HG03442 (cell line): ENCODE measurements around the gene RABGAP1L.
"Not testable (repeated sequence)": the region's sequence is repeated elsewhere in the genome, so short reads cannot be mapped to it uniquely, and the experiment has no call there.

Source experiments
- ATAC-seq: cut with Tn5 transposase; IDR thresholded peaks from one replicate; pipeline ENCODE4 v1.9.1; 2021; ENCODE audit warnings: mild to moderate bottlenecking, moderate library complexity; ENCODE audit not compliant: unreplicated experiment

RABGAP1L gene

DNA sequence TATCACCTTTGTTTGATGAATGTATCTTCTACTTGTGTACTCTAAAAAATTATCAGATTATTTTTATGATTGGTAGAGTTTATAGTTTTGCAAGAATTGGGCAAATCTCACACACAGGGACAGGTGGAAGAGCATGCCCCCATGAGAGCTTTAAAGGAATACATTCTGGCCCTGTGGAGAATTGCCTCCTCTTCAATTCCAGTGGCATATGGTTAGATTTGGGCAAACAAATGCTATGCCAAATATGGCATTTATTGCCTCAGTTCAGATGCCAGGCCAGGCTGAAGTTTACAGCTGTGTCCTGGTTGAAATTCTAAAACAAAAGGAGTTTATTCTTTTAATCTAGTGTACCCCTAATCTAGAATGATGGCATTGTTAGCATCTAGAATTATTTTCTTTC is 678.1 kb downstream of the RABGAP1L start:
- ATAC-seq: no peak

DNA sequence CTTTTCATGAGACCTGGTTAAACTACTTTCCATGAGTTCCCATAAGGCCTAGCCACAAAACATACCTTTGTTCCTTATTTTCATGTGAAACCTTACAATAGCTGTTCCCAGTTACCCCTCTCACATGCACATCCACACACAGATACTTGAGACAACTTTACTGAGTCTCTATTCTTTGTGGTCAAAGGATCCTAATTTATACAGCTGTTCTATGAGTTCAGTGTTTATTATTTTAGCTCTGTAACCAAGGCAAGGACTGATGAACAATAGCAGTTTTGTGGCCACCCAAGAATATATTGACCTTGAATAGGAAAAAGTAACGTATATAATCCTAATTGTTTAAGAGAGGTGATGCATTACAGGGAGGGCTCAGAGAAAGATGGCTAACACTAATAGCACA is 679.9 kb downstream of the RABGAP1L start:
- no peak for ATAC-seq

DNA sequence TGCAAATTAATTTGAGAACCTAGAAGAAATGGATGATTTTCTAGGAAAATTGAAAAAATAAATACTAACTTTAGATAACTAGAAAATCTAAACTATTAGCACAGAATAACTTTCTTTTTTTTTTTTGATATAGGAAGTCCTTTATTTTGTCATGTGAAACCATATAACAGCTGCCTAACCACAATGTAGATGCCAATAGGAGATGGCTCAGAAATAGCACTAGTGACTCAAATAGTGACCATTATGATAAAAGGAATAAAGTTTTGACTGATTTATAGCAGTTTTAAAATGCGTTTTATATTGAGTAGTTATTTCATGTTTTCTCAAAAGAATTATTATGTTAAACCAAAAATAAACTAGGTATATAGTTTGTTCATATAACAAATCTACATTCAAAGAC is 682.4 kb downstream of the RABGAP1L start:
- ATAC-seq: no peak

DNA sequence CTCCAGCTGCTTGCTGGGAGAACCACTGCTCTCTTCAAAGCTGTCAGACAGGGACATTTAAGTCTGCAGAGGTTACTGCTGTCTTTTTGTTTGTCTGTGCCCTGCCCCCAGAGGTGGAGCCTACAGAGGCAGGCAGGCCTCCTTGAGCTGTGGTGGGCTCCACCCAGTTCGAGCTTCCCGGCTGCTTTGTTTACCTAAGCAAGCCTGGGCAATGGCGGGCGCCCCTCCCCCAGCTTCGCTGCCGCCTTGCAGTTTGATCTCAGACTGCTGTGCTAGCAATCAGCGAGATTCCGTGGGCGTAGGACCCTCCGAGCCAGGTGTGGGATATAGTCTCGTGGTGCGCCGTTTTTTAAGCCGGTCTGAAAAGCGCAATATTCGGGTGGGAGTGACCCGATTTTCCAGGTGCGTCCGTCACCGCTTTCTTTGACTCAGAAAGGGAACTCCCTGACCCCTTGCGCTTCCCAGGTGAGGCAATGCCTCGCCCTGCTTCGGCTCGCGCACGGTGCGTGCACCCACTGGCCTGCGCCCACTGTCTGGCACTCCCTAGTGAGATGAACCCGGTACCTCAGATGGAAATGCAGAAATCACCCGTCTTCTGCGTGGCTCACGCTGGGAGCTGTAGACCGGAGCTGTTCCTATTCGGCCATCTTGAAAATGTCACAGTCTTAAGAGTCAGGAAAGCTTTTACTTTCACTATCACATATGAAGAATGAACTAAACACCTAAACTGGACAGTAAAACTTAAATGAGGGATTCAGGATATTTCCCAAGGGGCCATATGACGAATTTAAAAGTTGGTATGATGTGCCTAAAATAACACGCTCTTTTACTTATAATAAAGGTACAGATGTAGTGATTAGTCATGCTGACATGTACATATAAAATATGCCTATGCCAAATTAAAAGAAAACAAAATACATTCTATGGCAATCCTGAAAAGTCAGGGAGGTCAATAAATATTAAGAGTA is 689.6 kb downstream of the RABGAP1L start:
- ATAC-seq: not testable (repeated sequence)

DNA sequence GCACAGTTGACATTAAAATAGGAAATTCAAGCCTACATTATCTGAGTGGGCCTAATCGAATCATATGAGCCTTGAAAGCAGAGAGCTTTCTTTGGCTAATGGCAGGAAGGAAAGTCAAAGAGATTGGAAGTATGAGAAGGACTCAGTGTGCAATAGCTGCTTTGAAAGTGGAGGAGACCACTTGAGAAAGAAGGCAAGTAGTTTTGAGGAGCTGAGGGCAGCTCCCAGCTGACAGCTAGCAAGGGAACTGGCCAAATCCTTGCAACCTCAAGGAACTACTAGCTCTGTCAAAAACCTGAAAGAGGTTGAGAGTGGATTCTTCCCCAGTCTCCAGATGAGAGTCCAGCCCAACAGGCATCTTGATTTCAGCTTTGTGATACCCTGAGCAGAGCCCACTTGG is 691.4 kb downstream of the RABGAP1L start:
- no peak for ATAC-seq

DNA sequence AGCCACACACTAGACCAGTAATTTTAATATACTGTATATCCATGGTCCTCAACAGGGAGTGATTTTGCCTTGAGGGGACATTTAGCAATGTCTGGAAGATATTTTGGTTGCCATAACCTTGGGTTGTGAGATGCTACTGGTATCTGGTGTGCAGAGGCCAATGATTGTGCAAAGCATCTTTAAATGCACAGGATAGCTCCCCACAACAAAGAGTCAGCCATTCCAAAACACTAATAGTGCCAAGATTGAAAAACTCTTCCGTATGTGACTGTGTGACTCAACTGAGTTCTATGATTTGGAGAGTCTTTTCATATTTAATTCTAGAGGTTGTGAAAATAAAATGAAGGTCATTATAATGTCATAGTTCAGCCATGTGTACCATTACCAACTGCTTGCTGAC is 699.0 kb downstream of the RABGAP1L start:
- no peak for ATAC-seq

DNA sequence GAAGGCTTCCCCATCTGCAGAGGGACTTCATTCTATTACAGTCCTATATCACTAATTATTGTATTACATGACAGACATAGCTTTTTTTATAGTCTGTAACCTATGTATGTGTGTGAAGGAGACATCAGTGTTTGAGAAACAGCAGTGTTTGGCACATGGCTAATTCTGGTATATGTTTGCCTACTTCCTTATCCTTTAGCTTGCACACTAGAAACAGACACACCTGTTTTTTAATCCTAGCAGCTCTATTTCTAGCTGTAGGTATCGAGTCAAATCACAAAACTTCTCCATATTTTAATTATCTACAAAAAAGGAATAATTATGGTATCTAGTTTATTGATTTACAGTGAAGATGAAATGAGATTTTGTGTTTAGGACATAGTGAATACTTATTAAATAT is 711.0 kb downstream of the RABGAP1L start:
- no peak for ATAC-seq

- ATAC-seq: no peak
Observed at GRCh38 chr1:174871886-174872285, 712.6 kb downstream of the RABGAP1L start.

GRCh38 chr1:174872615-174873058 is 713.3 kb downstream of the RABGAP1L start:
- no peak for ATAC-seq

GRCh38 chr1:174874331-174875053 is 715.2 kb downstream of the RABGAP1L start:
- ATAC-seq: no peak

DNA sequence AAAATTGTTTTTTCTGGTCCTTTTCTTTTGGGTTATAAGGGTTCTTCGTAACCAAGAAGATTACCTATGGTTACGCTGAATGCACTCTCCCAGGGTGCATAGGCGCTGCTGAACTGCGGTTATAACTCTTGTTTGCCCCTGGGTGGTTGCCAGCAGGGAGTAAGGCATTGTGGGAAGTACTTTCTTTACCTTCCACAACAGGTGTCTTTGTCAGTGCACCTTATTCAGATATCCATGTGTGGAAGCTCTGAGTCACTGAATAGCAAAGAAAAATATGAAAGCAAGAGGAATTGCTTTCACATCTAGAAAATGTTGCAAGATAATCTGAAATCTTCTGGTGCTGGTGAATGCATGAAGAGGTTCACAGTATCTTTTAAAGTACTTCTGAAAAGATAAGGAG is 716.0 kb downstream of the RABGAP1L start:
- no peak for ATAC-seq

DNA sequence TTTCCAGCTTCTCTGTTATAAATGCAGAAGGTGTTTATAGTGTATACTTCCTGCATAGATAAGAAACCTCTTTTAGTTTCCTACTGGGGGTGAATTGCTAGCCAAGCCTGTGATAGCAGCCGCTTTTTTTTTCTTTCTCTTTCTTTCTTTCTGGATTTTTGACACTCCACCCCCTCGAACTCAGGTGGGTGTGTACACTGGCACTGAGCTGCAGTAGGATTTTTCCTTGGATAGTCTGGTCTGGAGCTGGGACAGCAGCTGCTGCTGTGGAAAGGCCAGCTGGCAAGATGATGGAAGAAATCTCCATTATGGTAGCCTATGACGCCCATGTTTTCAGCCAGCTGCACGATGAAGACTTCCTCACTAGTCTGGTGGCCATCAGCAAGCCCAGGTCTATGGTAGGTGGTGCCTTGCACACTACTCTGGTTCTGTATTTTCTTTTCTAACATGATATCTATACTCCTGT is 717.9 kb downstream of the RABGAP1L start:
- ATAC-seq: no peak

DNA sequence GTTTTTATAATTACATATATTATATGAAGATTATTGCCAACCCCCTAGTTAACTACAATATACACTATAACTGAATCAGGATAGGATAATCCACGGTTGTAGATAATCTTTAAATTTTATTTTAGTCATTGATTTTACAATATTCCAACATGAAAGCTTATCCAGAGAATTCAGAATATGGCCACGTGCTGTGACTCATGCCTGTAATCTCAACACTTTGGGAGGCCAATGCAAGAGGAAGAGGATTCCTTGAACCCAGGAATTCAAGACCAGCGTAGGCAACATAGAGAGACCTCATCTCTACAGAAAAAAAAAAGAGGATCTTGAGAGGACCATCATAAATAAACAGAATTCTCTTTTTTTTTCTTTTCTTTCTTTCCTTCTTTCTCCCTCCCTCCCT is 720.9 kb downstream of the RABGAP1L start:
- no peak for ATAC-seq

- ATAC-seq: no peak
Observed at GRCh38 chr1:174883409-174883808, 724.1 kb downstream of the RABGAP1L start.

GRCh38 chr1:174884038-174884437 is 724.7 kb downstream of the RABGAP1L start:
- no peak for ATAC-seq

DNA sequence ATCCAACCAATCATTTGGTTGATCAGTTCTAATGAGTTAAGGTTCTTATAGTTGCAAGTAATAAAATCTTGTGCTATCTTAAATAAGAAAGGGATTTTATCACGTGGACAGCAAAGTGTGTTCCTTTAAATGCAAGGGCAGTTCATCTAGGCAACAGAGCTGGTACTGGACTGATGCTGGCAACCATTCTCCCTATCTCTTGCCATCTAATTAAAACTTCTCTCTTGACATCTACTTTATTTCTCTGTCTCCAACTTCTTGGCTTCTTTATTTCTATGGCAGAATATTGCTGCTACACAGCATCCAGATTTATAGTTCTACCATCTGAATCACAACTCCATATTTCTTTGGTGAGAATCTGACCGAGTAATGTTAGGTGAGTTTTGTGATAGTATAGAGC is 725.2 kb downstream of the RABGAP1L start:
- ATAC-seq: no peak

DNA sequence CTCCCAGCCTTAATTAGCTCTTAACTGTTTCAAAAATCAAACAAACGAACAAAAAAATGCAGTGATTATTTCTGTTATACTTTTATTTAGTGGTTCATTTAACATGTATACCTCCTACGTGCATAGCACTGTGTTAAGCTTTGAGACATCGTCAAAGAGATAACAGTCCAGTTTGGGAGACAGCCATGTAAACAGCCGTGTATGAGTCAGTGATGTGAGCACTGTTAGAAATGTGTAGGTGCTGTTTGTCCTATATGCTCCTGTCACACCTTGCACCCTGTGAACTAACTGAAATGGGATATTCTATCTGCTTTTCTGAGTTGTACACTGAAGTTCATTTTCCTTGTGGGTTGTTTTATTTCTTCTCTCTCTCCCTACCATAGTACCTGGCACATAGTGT is 730.7 kb downstream of the RABGAP1L start:
- no peak for ATAC-seq

GRCh38 chr1:174892016-174892415 is 732.7 kb downstream of the RABGAP1L start:
- no peak for ATAC-seq

DNA sequence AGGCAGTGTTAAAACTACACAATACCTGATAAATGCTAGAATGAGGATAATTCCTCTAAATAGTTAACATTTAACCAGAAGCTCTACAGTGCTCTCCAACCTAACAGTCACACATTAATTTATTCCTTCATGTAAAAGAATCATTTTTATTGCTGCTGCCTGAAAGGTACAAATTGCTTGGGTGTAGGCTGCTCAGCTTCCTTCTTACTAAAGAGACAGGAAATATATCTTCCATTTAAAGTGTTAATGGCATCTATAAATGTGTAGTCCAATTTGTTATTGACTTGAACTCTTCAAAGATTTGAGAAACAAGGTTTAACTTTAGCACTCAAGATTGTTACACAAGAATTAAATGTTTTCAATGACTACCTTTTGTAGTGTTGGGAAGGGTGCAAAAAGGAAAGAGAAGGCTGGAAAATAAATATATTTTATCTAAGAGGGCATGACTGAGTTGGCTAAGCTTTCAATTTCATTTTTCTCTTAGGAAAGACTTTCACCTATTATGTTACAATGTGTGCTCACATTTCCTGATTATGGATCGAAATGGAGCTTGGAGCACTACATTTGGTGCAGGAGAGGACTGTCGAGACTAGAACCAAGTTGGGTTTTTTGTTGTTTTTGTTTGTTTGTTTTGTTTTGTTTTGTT is 734.9 kb downstream of the RABGAP1L start:
- no peak for ATAC-seq

- ATAC-seq: not testable (repeated sequence)
Observed at GRCh38 chr1:174895610-174896009, 736.3 kb downstream of the RABGAP1L start.

- no peak for ATAC-seq
Observed at GRCh38 chr1:174898102-174898797, 738.9 kb downstream of the RABGAP1L start.
